ENCODE results near the gene VTN. TPM values are rescaled to one million over a fixed set of nuclear protein-coding genes. Genes with fewer than 3 reads are reported as not detected.

VTN gene
- polyA plus RNA-seq, 3 donors, result 15.4 to 26.1 (median 19.4) TPM

DNA sequence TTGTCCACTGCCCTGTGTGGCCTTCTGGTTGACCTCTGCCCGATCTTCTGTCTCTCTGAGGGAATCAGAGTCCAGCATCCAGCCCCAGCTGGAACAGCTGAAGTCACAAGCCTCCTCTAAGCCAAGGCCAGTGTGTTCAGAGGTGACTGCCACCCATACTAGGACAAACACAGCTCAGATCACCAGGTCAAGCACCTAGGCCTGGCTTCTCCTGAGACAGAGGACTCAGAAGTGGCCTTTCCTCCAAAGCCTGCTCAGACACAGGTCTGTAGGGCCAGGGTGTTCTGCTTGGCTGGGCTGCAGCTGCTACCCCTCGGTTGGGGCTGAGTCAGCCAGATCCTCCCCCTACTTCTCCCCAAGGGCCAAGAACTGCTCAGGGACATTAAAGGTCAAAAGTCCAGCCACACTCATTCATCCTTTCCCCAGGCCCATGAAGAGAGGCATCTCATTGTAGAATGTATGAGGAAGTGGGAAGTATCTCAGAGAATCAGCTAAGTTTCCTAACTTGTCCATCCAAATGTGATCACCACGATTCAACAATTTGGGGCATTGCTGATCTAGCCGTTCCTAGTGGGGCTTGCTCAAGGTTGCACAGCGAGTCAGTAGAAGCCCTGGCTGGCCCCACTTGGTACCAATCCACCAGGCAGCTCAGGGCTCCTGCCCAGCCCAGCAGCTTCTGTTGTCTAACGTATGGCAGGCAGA, 28.3 kb upstream of the VTN start:
- DNase-seq (ENCODE audit: extremely low read depth in 1 of 11, low read depth in 9 of 11, low spot score in 4 of 11), result no peak

DNA sequence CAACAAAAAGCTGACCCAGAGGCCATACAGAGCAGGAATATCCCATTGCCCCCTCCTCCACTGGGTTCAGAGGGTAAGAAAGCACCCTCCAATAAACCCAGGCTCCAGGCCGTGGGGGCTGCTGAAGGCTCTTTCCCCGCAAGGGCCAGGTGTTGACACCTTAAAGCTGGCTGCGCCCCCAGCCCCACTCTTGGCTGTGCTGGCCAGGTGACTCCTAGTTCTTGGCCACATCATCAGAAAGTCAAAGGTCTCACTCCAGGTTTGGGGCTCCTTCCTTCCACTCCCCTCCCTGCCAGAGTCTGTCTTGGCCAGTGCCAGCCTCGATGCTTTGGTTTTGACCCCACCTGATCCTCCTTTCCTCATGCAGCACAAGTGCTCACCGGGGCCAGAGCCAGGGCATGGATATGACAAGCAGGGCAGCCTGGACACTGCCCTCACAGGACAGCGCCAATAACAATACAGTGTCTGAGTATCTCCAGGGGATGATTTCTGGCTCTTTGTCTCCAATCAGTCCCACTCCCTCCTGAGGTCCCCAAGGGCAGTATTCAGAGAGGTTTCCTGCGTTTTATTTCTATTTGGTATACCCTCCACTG, 27.7 kb upstream of the VTN start:
- DNase-seq (ENCODE audit: extremely low read depth in 1 of 11, low read depth in 9 of 11, low spot score in 4 of 11), result no peak

DNA sequence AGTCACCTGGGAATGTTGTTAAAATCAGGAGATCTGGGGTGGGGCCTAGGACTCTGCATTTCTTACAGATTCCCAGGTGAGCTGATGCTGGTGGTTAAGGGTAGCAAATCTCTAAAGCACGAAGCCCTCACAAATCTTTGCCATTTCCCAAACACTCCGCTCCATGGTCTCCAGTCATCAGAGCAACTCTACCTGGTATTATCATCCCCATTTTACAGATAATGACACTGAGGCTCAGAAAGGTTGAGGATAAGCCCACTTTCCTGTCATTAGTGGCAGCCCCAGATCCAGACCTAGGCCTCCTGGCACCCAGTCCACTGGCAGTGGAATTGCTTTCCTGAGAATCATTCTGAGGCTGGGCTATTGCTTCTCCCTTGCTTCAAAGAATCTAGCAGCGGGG, 27.2 kb upstream of the VTN start:
- DNase-seq (ENCODE audit: extremely low read depth in 1 of 11, low read depth in 9 of 11, low spot score in 4 of 11), result no peak

DNA sequence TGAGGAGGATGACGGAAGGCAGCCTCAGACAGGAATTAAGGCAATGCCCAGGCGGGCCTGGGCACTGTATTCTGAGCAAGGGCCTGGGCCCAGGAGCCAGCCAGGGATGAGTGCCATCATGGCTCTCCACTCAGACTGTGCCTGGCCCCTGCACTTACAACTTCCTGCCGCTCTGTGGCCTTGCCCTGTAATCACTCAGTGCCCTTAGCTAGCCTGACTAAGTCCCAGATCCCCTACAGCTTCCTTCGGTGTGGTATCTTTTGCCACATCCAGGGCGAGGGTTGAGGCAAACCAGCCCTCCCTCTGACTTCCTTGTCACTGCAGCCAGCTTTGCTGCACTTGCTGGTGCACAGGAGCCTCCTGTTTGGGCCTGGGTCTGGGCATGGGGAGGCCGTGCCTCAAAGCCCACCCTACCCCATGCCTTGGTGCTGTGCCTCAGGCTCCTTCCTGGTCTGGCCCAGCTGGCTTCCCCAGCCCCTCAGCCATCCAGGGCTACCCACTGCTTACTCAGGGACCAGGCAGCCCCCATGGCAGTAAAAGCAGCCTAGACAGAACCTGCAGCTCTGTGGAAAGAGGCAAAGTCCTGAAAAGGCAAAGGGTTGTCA, 26.6 kb upstream of the VTN start:
- DNase-seq (ENCODE audit: extremely low read depth in 1 of 11, low read depth in 9 of 11, low spot score in 4 of 11), result no peak

DNA sequence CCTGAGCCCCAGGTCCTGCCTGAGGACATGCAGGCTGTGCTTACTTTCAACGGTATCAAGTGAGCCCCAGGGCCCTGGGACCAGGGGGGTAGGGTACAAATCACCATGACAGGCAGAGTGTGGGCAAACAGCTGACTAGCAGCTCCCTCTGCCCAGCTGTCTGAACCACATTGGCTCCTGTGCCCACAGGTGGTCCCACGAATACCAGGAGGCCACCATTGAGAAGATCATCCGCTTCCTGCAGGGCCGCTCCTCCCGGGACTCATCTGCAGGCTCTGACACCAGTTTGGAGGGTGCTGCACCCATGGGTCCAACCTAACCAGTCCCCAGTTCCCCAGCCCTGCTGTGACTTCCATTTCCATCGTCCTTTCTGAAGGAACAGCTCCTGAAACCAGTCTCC, 25.9 kb upstream of the VTN start:
- no peak for DNase-seq (ENCODE audit: extremely low read depth in 1 of 11, low read depth in 9 of 11, low spot score in 4 of 11)

DNA sequence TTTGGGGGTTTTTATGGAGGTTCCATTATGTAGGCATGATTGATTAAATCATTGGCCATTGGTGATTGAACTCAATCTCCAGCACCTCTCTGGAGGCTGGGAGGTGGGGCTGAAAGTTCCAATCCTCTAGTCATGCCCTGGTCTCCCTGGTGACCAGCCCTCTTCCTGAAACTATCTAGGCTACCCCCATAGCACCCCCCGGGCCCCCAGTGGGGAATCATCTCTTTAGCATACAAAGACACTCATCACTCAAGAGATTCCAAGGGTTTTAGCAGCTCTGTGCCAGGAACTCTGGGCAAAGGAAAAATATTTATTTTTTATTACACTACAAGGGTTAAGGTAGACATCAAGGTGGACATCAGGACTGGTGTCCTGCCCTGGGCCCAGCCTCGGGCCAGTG, 25.3 kb upstream of the VTN start:
- DNase-seq (ENCODE audit: extremely low read depth in 1 of 11, low read depth in 9 of 11, low spot score in 4 of 11), result no peak

DNA sequence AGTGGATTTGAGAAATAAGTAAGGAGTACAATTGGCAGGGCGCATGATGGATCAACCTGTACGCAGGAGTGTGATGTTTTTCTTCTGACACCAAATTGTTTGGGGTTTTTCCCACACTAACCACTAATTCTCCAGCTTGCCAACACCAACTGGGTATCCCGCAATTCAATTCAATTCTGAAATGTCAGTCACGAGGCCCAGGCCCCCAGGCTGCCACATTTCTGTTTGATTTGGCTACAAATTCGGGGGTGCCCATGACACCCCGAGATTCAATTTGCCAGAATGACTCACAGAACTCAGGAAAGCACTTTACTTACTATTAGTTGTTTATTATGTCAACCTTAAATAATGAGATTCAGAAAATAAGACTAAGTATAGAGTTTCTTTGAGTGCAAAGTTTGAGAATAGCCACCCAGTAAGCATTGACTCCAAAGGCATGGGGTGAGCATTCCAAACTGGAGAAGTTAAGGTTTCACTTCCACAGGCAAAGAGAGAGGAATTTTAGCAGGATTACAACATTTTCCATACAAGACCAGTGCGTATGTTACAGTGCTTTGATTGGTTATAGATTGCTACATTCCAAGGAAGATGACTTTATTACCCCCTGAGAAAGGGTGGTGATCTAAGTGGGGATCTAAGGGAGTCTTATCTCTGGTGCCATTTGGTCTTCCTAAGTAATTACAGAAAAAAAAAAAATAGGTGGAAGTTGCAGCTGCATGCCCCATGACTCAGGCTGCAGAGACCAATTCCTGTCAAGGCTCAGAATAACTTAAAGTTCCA, 24.4 kb upstream of the VTN start:
- no peak for DNase-seq (ENCODE audit: extremely low read depth in 1 of 11, low read depth in 9 of 11, low spot score in 4 of 11)

DNA sequence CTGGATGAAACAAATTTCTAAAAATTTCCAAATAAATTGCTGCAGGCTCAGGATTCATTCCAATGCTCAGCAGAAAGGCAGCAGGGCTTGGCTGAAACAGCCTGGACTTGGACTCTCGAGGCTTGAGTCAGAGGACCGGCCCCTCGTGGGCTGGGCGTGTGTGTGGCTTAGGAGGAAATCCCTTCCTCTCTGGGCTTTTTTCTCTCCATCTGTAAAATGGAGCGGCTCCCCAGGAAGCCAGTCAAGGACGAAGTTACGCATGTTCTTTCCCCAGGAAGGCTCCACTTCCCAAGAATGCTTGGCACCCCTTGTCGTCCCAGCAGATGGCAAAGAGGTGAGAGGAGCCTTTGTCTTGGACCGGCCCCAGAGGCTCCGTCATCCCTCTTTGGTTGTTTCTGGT, 22.4 kb upstream of the VTN start:
- DNase-seq (ENCODE audit: extremely low read depth in 1 of 11, low read depth in 9 of 11, low spot score in 4 of 11), result no peak

DNA sequence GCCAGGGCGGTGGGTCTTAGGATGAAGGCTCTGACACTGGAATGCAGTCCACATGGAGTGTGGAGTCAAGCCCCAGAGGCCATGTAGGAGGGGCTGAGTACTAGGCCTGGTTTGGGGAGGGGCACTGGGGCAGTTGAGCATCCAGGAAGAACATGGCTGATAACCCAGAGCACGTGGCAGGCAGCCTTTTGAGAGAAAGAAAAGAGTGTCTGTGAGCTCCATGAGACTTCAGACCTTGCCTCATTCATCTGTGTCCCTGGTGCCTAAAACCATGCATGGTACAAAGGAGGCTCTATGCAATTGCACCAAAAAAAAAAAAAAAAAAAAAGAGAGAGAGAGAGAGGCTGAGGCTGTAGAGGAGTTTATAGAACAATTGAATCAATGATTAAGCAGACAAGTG, 21.3 kb upstream of the VTN start:
- no peak for DNase-seq (ENCODE audit: extremely low read depth in 1 of 11, low read depth in 9 of 11, low spot score in 4 of 11)

DNA sequence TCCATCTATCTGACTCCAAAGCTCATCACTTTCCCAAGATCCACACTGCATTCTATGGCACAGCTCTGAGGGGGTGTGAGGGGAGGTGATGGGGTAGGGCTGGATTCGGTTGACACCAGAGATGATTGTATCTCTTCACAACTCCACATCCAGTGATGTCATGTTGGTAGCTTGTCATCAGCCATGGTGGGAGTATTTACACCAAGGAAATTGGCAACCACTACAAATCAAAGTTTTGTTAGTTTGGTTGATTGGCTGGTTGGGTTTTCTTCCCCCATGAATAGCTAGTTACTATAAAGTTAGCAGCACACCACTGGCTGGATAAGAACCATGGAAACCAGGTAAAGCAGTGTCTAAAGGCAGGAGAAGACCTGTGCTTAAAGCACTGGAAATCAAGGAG, 20.9 kb upstream of the VTN start:
- DNase-seq (ENCODE audit: extremely low read depth in 1 of 11, low read depth in 9 of 11, low spot score in 4 of 11), result no peak

DNA sequence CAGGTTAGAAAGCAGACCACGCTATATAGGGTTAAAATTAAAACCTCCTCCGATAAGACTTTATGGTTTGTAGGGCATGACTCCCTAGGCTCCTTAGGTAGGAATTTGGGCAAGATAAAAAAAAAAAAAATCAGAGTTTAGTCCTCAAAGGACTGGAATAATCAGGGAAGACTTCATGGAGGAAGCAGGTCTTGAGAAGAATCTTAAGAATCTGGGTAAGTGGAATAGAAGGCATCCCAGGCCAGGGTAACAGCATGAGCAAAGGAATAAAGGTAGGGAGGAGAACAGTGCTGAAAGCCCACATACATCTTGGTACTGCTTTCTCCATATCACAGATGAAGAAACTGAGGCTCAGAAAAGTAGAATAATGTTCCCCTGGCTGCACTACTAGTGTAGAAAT, 20.5 kb upstream of the VTN start:
- no peak for DNase-seq (ENCODE audit: extremely low read depth in 1 of 11, low read depth in 9 of 11, low spot score in 4 of 11)

DNA sequence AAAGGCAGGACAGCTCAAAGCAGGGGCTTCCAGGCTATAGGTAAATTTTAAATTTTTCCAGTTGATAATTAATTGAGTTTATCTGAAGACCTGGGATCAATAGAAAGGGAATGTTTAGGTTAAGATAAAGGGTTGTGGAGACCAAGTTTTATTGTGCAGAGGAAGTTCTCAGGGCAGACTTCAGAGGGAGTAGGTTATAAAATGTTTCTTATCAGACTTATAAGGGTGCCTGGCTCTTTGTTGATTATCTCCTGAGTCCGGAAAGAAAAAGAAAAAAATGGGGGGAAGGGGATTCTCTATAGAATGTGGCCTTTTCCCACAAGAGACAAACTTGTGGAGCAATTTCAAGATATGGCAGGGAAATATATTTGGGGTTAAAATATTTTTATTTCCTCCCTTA, 20.0 kb upstream of the VTN start:
- DNase-seq (ENCODE audit: extremely low read depth in 1 of 11, low read depth in 9 of 11, low spot score in 4 of 11), result no peak

DNA sequence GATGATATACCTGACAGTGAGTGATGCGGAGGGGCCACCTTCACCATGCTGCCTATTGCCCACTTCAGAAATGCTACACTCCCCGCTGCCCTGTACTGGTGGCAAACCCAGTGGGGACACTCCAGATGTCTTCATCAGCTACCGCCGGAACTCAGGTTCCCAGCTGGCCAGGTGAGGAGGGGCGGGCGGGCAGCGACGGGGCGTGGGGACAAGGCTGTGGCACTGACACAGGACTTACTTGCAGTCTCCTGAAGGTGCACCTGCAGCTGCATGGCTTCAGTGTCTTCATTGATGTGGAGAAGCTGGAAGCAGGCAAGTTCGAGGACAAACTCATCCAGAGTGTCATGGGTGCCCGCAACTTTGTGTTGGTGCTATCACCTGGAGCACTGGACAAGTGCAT, 18.0 kb upstream of the VTN start:
- DNase-seq (ENCODE audit: extremely low read depth in 1 of 11, low read depth in 9 of 11, low spot score in 4 of 11), result no peak

DNA sequence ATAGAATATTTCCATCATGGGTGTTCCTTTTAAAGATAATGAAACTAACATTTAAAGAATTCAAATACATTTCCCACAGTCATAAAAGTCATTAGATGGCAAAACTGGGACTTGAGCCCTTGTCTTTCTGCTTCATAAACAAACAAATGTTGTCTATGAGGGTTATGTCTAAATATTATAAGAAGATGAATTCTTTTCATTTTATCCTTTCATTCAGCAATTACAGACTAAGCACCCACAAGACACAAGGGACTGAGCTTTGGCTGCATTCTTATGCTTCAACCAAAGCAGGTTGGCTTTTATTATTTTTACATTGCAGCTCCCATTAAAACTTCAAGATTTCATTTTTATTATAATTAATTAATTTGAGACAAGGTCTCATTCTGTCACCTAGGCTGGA, 16.3 kb upstream of the VTN start:
- DNase-seq (ENCODE audit: extremely low read depth in 1 of 11, low read depth in 9 of 11, low spot score in 4 of 11), result no peak

DNA sequence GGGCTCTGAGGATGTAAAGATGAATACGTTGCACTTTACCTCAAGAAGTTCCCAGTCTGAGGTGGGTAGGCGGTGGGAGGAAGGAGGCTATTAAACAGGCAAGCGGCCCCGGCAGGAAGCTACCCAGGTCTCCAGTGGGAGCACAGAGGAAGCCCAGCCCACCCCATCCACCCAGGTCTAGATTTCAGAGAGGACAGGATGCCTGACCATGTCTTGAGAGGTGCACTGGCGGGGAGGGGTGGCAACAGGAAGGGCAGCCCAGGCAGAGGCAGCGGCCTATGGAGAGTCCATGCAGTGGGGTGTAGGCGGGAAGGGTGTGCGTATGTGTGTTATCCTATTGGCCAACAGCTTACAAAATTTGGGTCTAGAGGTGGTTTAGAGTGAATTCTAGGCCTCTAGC, 15.3 kb upstream of the VTN start:
- DNase-seq (ENCODE audit: extremely low read depth in 1 of 11, low read depth in 9 of 11, low spot score in 4 of 11), result no peak

DNA sequence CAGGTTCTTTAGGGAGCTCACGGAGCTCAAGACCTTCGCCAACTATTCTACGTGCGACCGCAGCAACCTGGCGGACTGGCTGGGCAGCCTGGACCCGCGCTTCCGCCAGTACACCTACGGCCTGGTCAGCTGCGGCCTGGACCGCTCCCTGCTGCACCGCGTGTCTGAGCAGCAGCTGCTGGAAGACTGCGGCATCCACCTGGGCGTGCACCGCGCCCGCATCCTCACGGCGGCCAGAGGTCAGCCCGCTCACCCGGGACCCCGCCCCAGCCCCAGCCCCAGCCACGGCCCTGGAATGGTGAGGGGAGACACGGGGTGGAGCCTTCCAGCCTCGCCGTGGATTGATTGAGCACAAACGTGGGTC, 14.9 kb upstream of the VTN start:
- DNase-seq (ENCODE audit: extremely low read depth in 1 of 11, low read depth in 9 of 11, low spot score in 4 of 11), result no peak

DNA sequence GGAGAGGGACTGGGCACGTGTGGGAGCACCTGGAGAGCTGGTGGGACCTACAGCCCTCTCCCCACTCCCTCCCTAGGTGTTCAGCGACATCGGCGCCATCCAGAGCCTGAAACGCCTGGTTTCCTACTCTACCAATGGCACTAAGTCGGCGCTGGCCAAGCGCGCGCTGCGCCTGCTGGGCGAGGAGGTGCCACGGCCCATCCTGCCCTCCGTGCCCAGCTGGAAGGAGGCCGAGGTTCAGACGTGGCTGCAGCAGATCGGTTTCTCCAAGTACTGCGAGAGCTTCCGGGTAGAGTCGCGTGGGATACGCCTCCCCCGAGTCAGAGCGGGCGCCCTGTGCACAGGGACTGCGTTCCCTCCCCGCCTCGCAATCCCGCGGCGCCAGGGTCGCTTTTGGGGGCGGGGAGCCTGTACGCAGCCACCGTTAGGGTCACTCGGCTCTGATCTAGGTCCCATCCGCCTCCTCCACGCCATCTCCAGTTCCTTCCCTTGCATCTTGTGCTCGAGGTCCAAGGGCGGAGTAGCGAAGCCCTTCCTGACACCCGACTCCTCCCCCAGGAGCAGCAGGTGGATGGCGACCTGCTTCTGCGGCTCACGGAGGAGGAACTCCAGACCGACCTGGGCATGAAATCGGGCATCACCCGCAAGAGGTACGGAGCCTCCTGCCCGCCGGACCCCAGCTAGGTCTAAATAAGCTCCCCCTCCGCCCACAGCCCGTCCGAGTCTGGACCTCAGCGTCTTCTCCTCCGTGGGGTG, 14.4 kb upstream of the VTN start:
- DNase-seq (ENCODE audit: extremely low read depth in 1 of 11, low read depth in 9 of 11, low spot score in 4 of 11), result peak in 1 of 11 donors; percentile 18

DNA sequence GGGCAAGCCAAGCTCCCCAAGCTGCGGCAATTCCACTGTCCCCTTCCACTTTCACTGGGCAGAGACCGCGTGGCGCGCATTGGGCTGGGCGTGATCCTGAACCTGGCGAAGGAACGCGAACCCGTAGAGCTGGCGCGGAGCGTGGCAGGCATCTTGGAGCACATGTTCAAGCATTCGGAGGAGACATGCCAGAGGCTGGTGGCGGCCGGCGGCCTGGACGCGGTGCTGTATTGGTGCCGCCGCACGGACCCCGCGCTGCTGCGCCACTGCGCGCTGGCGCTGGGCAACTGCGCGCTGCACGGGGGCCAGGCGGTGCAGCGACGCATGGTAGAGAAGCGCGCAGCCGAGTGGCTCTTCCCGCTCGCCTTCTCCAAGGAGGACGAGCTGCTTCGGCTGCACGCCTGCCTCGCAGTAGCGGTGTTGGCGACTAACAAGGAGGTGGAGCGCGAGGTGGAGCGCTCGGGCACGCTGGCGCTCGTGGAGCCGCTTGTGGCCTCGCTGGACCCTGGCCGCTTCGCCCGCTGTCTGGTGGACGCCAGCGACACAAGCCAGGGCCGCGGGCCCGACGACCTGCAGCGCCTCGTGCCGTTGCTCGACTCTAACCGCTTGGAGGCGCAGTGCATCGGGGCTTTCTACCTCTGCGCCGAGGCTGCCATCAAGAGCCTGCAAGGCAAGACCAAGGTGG, 11.2 kb upstream of the VTN start:
- DNase-seq (ENCODE audit: extremely low read depth in 1 of 11, low read depth in 9 of 11, low spot score in 4 of 11), result no peak

Data from renal cortex interstitium (tissue), 11 donors.